NCI-H1048 (cell line): Measurements from ENCODE around the gene PEPD.

Experiments used
- DNase-seq: peaks from one replicate; lab custom pipeline; 2025; lab: John Stamatoyannopoulos, UW

Gene PEPD

DNA sequence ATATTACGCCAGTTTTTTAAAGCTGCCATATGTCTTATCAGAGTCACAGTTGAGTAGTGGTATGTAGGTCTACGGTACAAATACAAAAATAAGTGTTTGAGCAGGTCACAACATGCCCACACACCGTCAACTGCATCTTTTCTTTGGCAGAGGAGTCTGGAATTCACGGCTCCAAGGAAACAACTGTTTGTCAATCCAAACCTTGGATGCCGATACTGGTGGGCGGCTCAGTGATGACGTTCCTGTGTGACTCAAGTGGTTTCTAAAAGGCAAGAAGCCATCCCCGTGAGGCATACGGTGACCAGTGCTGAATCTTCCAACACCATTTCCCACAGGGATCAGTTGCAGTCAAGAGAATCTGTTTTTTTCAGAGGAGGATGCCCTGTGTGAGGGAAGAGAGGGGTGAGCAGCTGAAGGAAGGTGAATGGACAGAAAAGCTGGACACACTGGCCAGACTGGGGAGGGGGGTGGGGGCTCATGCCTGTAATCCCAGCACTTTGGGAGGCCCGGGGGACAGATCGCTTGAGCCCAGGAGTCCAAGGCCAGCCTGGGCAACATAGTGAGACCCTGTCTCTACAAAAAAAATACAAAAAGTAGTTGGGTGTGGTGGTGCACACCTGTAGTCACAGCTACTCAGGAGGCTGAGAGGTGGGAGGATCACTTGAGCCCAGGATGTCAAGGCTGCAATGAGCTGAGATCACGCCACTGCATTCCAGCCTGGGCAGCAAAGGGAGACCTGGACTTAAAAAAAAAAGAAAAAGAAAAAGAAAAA is 170.9 kb downstream of the PEPD start:
- no peak for DNase-seq

DNA sequence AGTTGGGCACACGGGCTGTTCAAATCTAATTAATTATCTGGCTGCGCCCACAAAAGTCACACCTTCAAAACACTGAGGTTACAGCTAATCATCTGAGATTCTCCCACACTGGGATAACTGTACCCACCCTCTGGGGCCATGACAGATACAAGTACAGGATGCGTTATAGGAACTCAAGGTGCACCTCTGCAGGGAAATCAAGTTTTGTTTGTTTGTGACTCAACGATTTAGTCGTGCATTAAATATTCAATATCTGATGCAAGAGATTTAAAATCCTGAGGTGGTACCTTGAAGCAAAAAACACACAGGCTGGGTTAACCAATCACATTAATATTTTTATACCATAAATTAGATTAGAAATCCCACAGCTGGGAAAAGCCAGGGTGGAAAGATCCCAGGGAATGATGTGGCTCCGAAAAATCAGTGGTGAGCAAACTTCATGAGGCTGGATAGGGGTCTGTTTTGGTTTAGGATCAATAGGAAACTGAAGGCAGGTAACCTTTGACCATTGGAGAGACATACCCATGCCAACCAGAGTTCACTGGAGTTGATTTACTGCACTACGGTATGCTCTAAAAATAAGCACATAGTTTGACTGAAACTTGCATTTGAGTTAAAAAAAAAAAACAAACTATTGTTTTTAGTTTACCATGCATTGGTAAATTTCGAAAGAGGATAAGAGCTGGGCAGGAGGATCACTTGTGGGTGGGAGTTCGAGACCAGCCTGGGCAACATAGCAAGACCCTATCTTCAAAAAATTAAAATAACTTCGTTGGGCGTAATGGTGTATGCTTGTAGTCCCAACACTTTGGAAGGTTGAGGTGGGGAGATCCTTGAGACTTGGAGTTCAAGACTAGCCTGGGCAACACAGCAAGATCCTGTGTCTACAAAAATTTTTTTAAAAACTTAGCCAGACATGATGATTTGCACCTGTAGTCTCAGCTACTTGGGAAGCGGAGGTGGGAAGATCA is 172.0 kb downstream of the PEPD start:
- DNase-seq = no peak

DNA sequence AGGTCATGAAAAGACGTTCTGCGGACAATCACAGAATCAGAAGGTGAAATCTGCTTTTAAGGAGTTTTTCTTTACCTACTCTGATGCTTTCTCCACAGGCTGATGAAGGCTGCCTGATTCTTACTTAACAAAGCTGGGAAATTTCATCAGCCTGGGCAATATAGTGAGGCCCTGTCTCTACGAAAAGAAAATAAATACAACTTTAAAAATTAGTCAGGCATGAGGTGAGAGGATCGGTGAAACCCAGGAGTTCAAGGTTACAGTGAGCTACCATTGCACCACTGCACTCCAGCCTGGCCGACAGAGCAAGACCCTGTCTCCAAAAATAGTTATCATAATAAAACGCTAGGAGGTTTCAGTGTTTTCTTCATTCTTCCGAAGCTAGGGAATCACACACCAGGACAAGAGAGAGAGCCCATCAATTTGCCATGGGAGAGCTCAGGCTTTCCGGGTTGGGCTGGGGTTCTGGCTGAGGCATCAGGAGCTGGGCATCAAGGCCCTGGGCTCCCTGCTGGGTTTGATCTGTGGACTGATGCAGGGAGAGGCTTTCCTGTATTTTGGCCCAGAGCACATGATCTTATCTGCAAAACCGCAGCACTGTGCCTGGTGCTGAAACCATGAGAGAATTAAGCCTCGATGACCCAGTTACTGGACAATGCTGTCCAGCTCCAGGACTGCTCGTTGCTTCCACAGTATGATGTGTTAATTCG is 173.1 kb downstream of the PEPD start:
- DNase-seq = no peak

DNA sequence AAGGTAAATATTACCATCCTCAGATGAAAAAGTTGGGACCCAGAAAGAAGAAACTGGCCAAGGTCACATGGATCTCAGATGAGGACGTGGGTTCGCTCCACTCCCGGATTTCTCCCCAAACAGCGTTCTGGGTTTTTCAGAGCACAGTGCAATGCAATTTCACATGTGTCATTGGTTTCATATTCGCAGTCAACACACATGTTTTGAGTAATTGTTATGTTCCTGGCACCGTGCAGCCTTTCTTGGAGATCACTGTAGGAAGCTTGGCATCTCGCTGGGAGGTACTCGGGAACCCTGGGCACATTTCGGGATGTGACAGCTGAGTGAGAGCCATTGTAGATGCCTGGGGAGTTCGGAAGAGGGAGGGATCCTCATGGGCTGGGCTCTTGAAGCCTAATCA is 174.3 kb downstream of the PEPD start:
- DNase-seq = no peak

DNA sequence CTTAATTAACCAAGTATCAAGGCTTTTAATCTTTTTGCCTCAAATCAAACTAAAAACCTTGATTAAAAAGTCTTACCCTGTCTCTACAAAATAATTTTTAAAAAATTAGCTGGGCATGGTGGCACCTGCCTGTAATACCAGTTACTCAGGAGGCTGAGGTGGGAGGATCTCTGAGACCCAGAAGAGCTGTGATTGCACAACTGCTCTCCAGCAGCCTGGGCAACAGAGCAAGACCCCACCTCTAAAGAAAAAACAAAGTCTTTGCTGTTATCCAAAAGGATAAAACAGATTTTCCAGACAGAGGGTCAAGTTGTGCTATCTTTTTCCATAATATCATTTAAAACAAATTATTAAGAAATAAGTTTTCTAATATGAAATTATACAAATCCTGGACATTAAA is 174.9 kb downstream of the PEPD start:
- no peak for DNase-seq

DNA sequence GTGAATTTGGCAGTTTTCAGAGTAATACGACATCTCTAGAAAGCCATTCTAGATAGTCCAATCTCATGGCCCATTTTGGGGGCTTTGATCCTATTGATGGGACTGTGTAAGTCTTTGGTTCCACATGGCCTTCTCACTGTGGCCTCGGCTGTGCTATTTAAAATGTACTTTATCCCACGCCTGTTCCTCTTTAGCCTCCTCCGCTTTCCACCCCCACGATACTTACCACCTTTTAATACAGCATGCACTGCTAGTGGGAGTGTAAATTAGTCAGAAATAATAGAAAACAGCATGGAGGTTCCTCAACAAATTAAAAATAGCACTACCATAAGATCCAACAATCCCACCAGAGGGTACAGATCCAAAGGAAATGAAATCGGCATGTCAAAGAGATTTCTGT is 176.4 kb downstream of the PEPD start:
- no peak for DNase-seq

DNA sequence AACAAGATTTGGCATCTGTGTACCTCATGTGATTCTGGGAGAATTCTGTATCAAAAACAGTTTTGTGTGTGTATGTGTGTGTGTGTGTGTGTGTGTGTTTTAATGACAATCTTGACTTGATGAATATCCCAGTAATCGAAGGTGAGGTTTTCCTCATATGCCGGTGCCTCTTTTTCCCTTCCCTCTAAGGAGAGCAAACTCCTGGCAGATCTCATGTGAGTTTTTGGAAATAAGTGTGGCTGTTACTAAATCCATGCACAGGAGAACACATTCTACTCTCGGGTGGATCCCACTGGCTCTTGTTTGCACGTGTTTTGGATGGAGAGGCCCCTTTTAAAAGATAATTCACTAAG is 177.0 kb downstream of the PEPD start:
- no peak for DNase-seq

DNA sequence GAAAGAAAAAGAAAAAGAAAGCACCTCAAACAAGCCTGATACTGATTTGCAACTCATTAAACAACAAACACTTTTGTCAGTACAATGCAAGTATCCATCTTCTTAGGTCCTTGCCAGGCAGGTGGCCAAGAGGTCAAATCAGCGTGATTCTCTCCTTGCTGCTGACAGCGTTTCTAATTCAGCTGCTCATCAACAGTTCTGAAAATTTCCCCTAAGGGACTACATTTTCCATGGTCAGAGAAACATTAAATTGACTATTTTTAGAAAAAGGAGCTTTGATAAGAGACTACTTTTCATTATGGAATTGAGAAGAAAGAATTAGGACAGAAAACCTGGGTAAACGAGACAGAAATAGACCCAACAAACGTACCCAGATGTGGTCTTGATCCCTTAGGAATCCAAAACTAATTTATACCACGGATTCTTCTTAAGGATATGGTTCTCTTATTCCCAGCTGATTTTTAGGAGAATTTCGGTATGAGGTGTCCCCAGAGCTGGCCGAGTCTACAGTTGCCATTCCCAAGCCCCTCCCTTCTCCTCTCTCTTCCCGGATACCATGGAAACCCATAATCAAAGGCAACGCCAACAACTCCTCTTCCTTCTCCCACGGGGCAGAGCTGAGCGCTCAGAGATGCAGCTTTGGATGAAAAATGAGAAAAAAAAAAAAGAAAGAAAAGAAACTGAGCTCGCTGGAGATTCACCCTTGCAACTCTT is 177.6 kb downstream of the PEPD start:
- DNase-seq = no peak

DNA sequence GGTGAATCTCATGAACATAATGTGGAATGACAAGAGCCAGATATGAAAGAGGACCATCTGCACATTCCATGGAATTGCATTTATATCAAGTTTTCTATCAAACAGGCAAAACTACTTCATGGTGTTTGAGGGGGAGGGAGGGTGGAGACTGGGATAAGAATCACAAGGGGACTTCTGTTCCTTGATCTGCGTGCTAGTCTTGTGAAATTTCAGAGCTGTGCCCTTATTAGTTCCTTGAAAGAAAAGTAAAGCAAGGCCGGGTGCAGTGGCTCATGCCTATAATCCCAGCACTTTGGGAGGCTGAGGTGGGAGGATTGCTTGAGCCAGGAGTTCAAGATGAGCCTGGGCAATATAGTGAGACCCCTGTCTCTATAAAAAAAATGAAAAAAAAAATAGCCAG is 178.3 kb downstream of the PEPD start:
- no peak for DNase-seq

DNA sequence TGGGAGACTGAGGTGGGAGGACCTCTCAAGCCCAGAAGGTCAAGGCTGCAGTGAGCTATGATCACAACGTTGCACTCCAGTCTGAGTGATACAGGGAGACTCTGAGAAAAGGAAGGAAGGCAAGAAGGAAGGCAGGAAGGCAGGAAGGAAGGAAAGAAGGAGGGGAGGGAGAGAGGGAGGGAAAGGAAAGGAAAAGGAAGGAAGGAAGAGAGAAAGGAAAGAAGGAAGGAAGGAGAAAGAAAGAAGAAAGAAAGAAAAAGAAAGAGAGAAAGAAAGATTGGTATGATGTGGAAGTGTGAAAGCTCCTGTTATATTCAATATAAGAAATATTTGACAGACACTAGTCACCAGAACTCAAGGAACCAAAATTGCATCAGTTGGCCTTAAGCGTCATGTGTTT is 180.6 kb downstream of the PEPD start:
- no peak for DNase-seq

DNA sequence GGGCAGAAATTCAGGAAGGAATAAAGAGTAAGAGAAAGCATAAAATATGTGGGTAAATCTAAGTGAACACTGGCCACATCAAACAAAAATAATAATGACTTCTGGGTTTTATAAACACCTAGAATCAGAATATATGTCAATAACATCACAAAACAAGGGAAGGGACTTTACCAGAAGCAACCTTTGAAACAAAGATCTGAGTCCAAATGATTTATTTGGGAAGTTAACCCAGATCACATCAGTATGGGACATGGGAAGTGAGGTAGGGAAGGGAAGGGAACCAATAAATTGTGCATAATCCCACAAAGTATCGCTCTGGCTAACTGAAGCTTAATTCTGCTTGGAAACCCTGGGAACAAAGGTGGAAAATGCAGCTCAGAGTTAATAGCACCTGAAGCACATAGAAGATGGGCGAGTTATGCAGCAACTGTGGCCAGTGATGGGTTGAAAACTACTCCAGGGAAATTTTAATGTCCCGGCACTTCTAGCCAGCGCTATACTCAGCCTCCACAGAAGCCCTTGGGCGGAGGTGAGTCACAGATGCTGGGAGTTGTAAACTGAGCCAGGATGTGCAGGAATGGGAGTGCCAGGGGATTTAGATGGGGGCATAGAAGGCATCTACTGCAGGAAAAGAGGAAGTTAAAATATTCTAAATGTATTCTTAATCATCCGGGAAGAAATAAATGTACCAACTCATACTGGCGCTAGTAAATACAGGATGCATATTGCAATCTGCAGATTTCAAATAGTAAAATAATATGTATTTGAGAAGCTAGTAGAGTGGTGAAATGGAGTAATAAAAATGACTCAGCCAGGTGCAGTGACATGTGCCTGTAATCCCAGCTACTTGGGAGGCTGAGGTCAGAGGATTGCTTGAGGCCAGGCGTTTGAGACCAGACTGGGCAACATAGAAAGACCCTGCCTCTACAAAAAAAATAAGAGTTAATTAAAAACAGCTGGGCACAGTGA is 182.3 kb downstream of the PEPD start:
- no peak for DNase-seq
